Mesenchymal stem cell (in vitro differentiated cells and primary cell): ENCODE measurements around the gene NTRK3.

Source experiments
- DNase-seq: peaks from one replicate; pipeline ENCODE4 v3.0.0-alpha.2; 2013
- H2AFZ ChIP-seq: one replicate; pipeline ENCODE4 v1.6.1; 2013; ENCODE audit warnings: low read depth, mild to moderate bottlenecking, control low read depth, inconsistent platforms, low read length, moderate library complexity
- H2AK5ac ChIP-seq: 2 replicates; pipeline ENCODE4 v1.6.1; 2013; ENCODE audit warnings: low read length, moderate library complexity, mild to moderate bottlenecking, inconsistent platforms; ENCODE audit not compliant: severe bottlenecking
- H2BK120ac ChIP-seq: one replicate; pipeline ENCODE4 v1.6.1; 2013; ENCODE audit warnings: low read depth, mild to moderate bottlenecking, inconsistent platforms, low read length, moderate library complexity
- H2BK12ac ChIP-seq, 2 experiments: one replicate each; pipeline ENCODE4 v1.6.1; 2013; ENCODE audit warnings: inconsistent platforms in 2 of 2, low read length in 2 of 2, mild to moderate bottlenecking in 2 of 2, moderate library complexity in 2 of 2, control low read depth in 1 of 2
- H2BK15ac ChIP-seq: one replicate; pipeline ENCODE4 v1.6.1; 2013; ENCODE audit warnings: mild to moderate bottlenecking, low read depth, inconsistent platforms; ENCODE audit not compliant: poor library complexity, severe bottlenecking
- H2BK5ac ChIP-seq: 2 replicates; pipeline ENCODE4 v1.6.1; 2013; ENCODE audit warnings: low read depth, mild to moderate bottlenecking, low read length, control low read depth, inconsistent platforms; ENCODE audit not compliant: poor library complexity, severe bottlenecking
- H3K14ac ChIP-seq, 2 experiments: one replicate each; pipeline ENCODE4 v1.6.1; 2013; ENCODE audit warnings: inconsistent platforms in 2 of 2, low read length in 2 of 2, control low read depth in 1 of 2, mild to moderate bottlenecking in 1 of 2, moderate library complexity in 1 of 2
- H3K18ac ChIP-seq, 2 experiments: one replicate each; pipeline ENCODE4 v1.6.1; 2013; ENCODE audit warnings: inconsistent platforms in 2 of 2, low read length in 2 of 2, control low read depth in 1 of 2, low read depth in 1 of 2, mild to moderate bottlenecking in 1 of 2
- H3K23ac ChIP-seq, 2 experiments: one replicate each; pipeline ENCODE4 v1.6.1; 2013; ENCODE audit warnings: inconsistent platforms in 2 of 2, low read length in 2 of 2, mild to moderate bottlenecking in 2 of 2, moderate library complexity in 2 of 2, control low read depth in 1 of 2
- H3K27ac ChIP-seq: 2 replicates; pipeline ENCODE4 v1.5.1; 2013; ENCODE audit warnings: mild to moderate bottlenecking, moderate library complexity, low read length, control low read depth, inconsistent platforms; ENCODE audit not compliant: poor library complexity, severe bottlenecking
- H3K27me3 ChIP-seq, 2 experiments: 2 replicates each; pipeline versions ENCODE4 v1.6.1 to v1.7.0; 2013; ENCODE audit warnings: low read length in 2 of 2, mild to moderate bottlenecking in 2 of 2, moderate library complexity in 2 of 2, control low read depth in 1 of 2, inconsistent platforms in 1 of 2; ENCODE audit not compliant: control insufficient read depth in 1 of 2, insufficient read depth in 1 of 2
- H3K36me3 ChIP-seq, 2 experiments: 2 replicates each; pipeline versions ENCODE4 v1.6.1 to v1.7.0; 2013; ENCODE audit warnings: low read length in 2 of 2, control low read depth in 1 of 2, inconsistent platforms in 1 of 2, low read depth in 1 of 2, mild to moderate bottlenecking in 1 of 2; ENCODE audit not compliant: insufficient read depth in 2 of 2, control insufficient read depth in 1 of 2
- H3K4ac ChIP-seq, 2 experiments: one replicate each; pipeline ENCODE4 v1.6.1; 2013; ENCODE audit warnings: inconsistent platforms in 2 of 2, low read length in 2 of 2, mild to moderate bottlenecking in 2 of 2, moderate library complexity in 2 of 2, control low read depth in 1 of 2, low read depth in 1 of 2
- H3K4me1 ChIP-seq: 2 replicates; pipeline ENCODE4 v1.6.1; 2013; ENCODE audit warnings: low read depth, low read length, control low read depth; ENCODE audit not compliant: control insufficient read depth, insufficient read depth
- H3K4me2 ChIP-seq: 2 replicates; pipeline ENCODE4 v1.6.1; 2013; ENCODE audit warnings: low read length, mild to moderate bottlenecking, inconsistent platforms; ENCODE audit not compliant: poor library complexity, severe bottlenecking
- H3K4me3 ChIP-seq, 2 experiments: 2 replicates each; pipeline versions ENCODE4 v1.5.1 to v1.7.0; 2013; ENCODE audit warnings: low read length in 2 of 2, mild to moderate bottlenecking in 2 of 2, control low read depth in 1 of 2, low read depth in 1 of 2; ENCODE audit not compliant: insufficient read depth in 1 of 2
- H3K79me1 ChIP-seq: replicated peaks from 2 replicates; pipeline ENCODE4 v1.6.1; 2013; ENCODE audit warnings: mild to moderate bottlenecking, control low read depth, low read length, inconsistent platforms; ENCODE audit not compliant: poor library complexity, severe bottlenecking
- H3K9ac ChIP-seq: 2 replicates; pipeline ENCODE4 v1.7.0; 2013; ENCODE audit warnings: mild to moderate bottlenecking, low read length, moderate library complexity
- H3K9me3 ChIP-seq: 2 replicates; pipeline ENCODE4 v1.7.0; 2013; ENCODE audit warnings: mild to moderate bottlenecking, low read length; ENCODE audit not compliant: control insufficient read depth
- H4K8ac ChIP-seq: one replicate; pipeline ENCODE4 v1.6.1; 2013; ENCODE audit warnings: inconsistent platforms, mild to moderate bottlenecking, low read length, moderate library complexity
- H4K91ac ChIP-seq: one replicate; pipeline ENCODE4 v1.6.1; 2013; ENCODE audit warnings: mild to moderate bottlenecking, low read length, inconsistent platforms
- WGBS: methylation state at CpG from one replicate; pipeline ENCODE4 v1.1.7; 2013; ENCODE audit warnings: mixed read lengths; 5-methylcytosine and 5-hydroxymethylcytosine counted together

The NTRK3 gene

GRCh38 chr15:88012233-88012632, 244.3 kb downstream of the NTRK3 start:
- WGBS = 87% methylated on average over 4 of the region's 4 CpGs

GRCh38 chr15:88011533-88011932, 245.0 kb downstream of the NTRK3 start:
- Histone ChIP-seq H3K4me3 (no peak overlapping the region), H2BK12ac (no peak overlapping the region), H3K23ac (no peak overlapping the region), H2BK5ac (no peak overlapping the region), H3K4me2 (no peak overlapping the region), H4K91ac (no peak overlapping the region), H3K14ac (no peak overlapping the region), H2AK5ac (no peak overlapping the region), H3K36me3 (no peaks in the 10 kb centered on the region), H3K9me3 (no peaks in the 10 kb centered on the region), H3K4ac (no peak overlapping the region), H3K27ac (no peak overlapping the region), H3K4me1 (no peaks in the 10 kb centered on the region), H2AFZ (no peak overlapping the region), H3K27me3 (peaks cover 0 to 52% of the 10 kb centered on the region in 2 experiments), H3K79me1 (no peaks in the 10 kb centered on the region), H2BK120ac (no peak overlapping the region), H3K9ac (no peak overlapping the region), H2BK15ac (no peak overlapping the region), H3K18ac (no peak overlapping the region), H4K8ac (no peak overlapping the region)
- no peak for DNase-seq
- 67% methylated on average over 4 of the region's 4 CpGs for WGBS

More at GRCh38 chr15:88012233-88012632, 244.3 kb downstream of the NTRK3 start:
- no peak overlapping the region for H2AK5ac ChIP-seq
- no peak overlapping the region for H3K9ac ChIP-seq
- H3K9me3 ChIP-seq = no peaks in the 10 kb centered on the region
- H2BK12ac ChIP-seq = no peak overlapping the region
- no peak overlapping the region for H3K18ac ChIP-seq
- H2BK15ac ChIP-seq = no peak overlapping the region
- H3K4me3 ChIP-seq = no peak overlapping the region
- H2BK120ac ChIP-seq = no peak overlapping the region
- no peak overlapping the region for H3K4ac ChIP-seq
- no peak for DNase-seq
- H2AFZ ChIP-seq = no peak overlapping the region
- H3K79me1 ChIP-seq = no peaks in the 10 kb centered on the region
- H3K36me3 ChIP-seq = no peaks in the 10 kb centered on the region
- H4K8ac ChIP-seq = no peak overlapping the region
- no peaks in the 10 kb centered on the region for H3K4me1 ChIP-seq
- no peak overlapping the region for H3K23ac ChIP-seq
- no peak overlapping the region for H4K91ac ChIP-seq
- no peak overlapping the region for H3K27ac ChIP-seq
- peaks cover 0 to 53% of the 10 kb centered on the region in 2 experiments for H3K27me3 ChIP-seq
- no peak overlapping the region for H3K4me2 ChIP-seq
- H2BK5ac ChIP-seq = no peak overlapping the region
- H3K14ac ChIP-seq = no peak overlapping the region

GRCh38 chr15:88006146-88006545, 250.4 kb downstream of the NTRK3 start:
- Histone ChIP-seq H3K4me2 (no peak overlapping the region), H3K18ac (peak overlapping the region in 1 of 2 experiments; percentile 29), H3K36me3 (no peaks in the 10 kb centered on the region), H2AFZ (no peak overlapping the region), H3K14ac (no peak overlapping the region), H2AK5ac (no peak overlapping the region), H3K4ac (no peak overlapping the region), H3K9ac (no peak overlapping the region), H2BK15ac (no peak overlapping the region), H4K8ac (no peak overlapping the region), H2BK12ac (no peak overlapping the region), H3K27me3 (peaks cover 0 to 24% of the 10 kb centered on the region in 2 experiments), H2BK120ac (no peak overlapping the region), H3K4me3 (no peak overlapping the region), H3K79me1 (no peaks in the 10 kb centered on the region), H3K27ac (no peak overlapping the region), H3K4me1 (no peaks in the 10 kb centered on the region), H4K91ac (no peak overlapping the region), H3K9me3 (no peaks in the 10 kb centered on the region), H3K23ac (no peak overlapping the region), H2BK5ac (no peak overlapping the region)
- 83% methylated on average over 3 of the region's 3 CpGs for WGBS
- no peak for DNase-seq

GRCh38 chr15:88004399-88004798, 252.1 kb downstream of the NTRK3 start:
- Histone ChIP-seq H3K9ac (no peak overlapping the region), H4K8ac (no peak overlapping the region), H2AFZ (no peak overlapping the region), H2BK5ac (no peak overlapping the region), H3K79me1 (no peaks in the 10 kb centered on the region), H3K4me3 (no peak overlapping the region), H3K18ac (no peak overlapping the region), H3K36me3 (no peaks in the 10 kb centered on the region), H2BK15ac (no peak overlapping the region), H2BK12ac (no peak overlapping the region), H4K91ac (no peak overlapping the region), H3K9me3 (no peaks in the 10 kb centered on the region), H3K4me1 (no peaks in the 10 kb centered on the region), H3K4ac (no peak overlapping the region), H3K23ac (no peak overlapping the region), H3K14ac (no peak overlapping the region), H3K27ac (no peak overlapping the region), H3K4me2 (no peak overlapping the region), H3K27me3 (peaks cover 0 to 20% of the 10 kb centered on the region in 2 experiments), H2BK120ac (no peak overlapping the region), H2AK5ac (no peak overlapping the region)
- no peak for DNase-seq
- 67% methylated on average over 1 of the region's 1 CpG for WGBS
